Suprapubic skin (tissue), 4 donors: ENCODE results near the gene TEKTIP1. TPM values are rescaled to one million over a fixed set of nuclear protein-coding genes. Genes with fewer than 3 reads are reported as not detected.
A peak's percentile ranks its signal among the peaks of the same experiment; 100 is the strongest.
"Not testable (repeated sequence)": the region's sequence is repeated elsewhere in the genome, so short reads cannot be mapped to it uniquely, and the experiment has no call there.

Experiments
- DNase-seq, 2 donors: peaks; one replicate each; pipeline ENCODE4 v3.0.0-alpha.2; 2019; ENCODE audit warnings: low spot score in 2 of 2
- H3K27ac ChIP-seq: fragments of 200-600 bp; sonication (generic); one replicate; pipeline ENCODE4 v1.5.1; 2019
- H3K27me3 ChIP-seq: fragments of 200-600 bp; sonication (generic); one replicate; pipeline ENCODE4 v1.5.1; 2019
- H3K36me3 ChIP-seq: fragments of 200-600 bp; sonication (generic); one replicate; pipeline ENCODE4 v1.5.1; 2019
- H3K4me1 ChIP-seq: fragments of 200-600 bp; sonication (generic); one replicate; pipeline ENCODE4 v1.5.1; 2019
- H3K4me3 ChIP-seq: fragments of 200-600 bp; sonication (generic); one replicate; pipeline ENCODE4 v1.5.1; 2019; ENCODE audit warnings: mild to moderate bottlenecking
- H3K9me3 ChIP-seq: fragments of 200-600 bp; sonication (generic); one replicate; pipeline ENCODE4 v1.5.1; 2019
- CTCF ChIP-seq, 2 donors: fragments of 200-600 bp in 1 of 2; fragments of 450-650 bp in 1 of 2; sonication (generic) in 1 of 2; IDR thresholded peaks; one replicate each; pipeline ENCODE4 v1.5.1; 2016 to 2019; ENCODE audit warnings: antibody characterized with exemption in 2 of 2, mild to moderate bottlenecking in 1 of 2, moderate library complexity in 1 of 2
- EP300 ChIP-seq: sonication (generic); formaldehyde crosslinking; IDR thresholded peaks from one replicate; pipeline ENCODE4 v1.6.1; 2017; ENCODE audit warnings: antibody characterized with exemption
- POLR2A ChIP-seq, 2 donors: fragments of 450-650 bp; IDR thresholded peaks; one replicate each; pipeline ENCODE4 v1.6.1; 2017; ENCODE audit warnings: antibody characterized with exemption in 2 of 2, mild to moderate bottlenecking in 2 of 2, moderate library complexity in 2 of 2
- POLR2AphosphoS5 ChIP-seq, 3 donors: sonication (generic); formaldehyde crosslinking; IDR thresholded peaks; one replicate each; pipeline ENCODE4 v1.6.1; 2017; ENCODE audit warnings: antibody characterized with exemption in 3 of 3
- WGBS: methylation state at CpG from one replicate; pipeline ENCODE4 v1.1.5; 2018; 5-methylcytosine and 5-hydroxymethylcytosine counted together
- total RNA-seq, 4 donors: library from RNA; depleted of rRNA; stranded (reverse); fragments of >200 nt; gene quantifications; one replicate each; pipeline ENCODE4 v1.1.0, GENCODE V29; 2016

Gene TEKTIP1
- total RNA-seq, 4 donors from 2014 or later: 2.4 to 5.2 TPM; not detected in 2

- TF ChIP-seq EP300 (no peak), POLR2AphosphoS5 (IDR thresholded peaks at IDR 0.05) (no peak), POLR2A (IDR thresholded peaks at IDR 0.05) (no peak), CTCF (IDR thresholded peaks at IDR 0.05) (no peak)
- peaks cover 40% of the 10 kb centered on the region for H3K4me1 ChIP-seq
- H3K36me3 ChIP-seq: no peaks in the 10 kb centered on the region
- H3K4me3 ChIP-seq: peak overlapping the region; percentile 92
- no peaks in the 10 kb centered on the region for H3K9me3 ChIP-seq
- no peak for DNase-seq
- 0% methylated on average over 4 of the region's 60 CpGs for WGBS
- peak overlapping the region; percentile 88 for H3K27ac ChIP-seq
- H3K27me3 ChIP-seq: no peaks in the 10 kb centered on the region
These were observed 18.0 kb downstream of the TEKTIP1 start for GRCh38 chr19:3556978-3557460.

DNA sequence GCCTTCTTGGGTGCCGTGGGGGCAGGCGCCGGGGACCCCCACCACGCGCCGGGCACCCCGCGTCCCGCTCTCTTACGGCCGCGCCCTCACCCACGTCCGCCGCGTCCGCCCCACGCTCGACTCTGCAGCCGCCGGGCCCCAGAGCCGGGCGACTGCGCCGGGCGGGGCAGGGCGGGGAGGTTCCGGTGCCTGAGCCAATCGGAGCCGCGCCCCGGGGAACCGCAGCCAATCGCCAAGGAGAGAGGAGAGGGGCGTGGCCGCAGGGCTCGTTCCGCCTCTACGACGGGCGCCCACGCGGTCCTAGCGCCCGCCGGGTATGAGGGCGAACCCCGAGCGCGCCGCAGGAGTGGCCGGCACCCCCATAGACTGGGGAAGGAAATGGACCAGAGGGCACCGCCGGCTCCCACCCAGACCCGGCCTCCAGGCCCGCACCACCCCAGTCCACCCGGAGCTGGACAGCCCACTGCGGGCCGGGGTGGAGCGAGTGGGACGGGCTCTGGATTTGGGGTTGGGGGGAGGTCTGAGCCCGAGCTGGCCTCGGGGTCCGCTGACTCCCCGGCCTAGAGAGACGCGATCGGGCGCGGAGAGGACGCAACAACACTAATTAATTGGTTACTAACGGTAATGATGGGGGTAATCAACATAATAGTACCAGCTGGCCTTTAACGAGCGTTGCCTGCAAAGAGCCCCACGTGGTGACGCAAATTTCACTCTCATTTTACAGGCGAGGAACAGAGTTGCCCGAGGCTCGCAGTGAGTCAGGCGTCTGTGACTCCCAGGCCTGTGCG, 18.7 kb downstream of the TEKTIP1 start, which contains the start of gene MFSD12:
MFSD12 (minus strand) TSS at position 126 of the 788 bp plus-strand sequence. CDS start 183 bp downstream, outside the sequence.
- peaks cover 40% of the 10 kb centered on the region for H3K4me1 ChIP-seq
- no peaks in the 10 kb centered on the region for H3K27me3 ChIP-seq
- H3K4me3 ChIP-seq: peak within 1 kb of the TSS; percentile 92
- no peaks in the 10 kb centered on the region for H3K36me3 ChIP-seq
- H3K27ac ChIP-seq: peak within 1 kb of the TSS; percentile 88
- under 1% methylated on average over 14 of the region's 81 CpGs for WGBS
- peak; percentile 95 to 98 for DNase-seq
- TF ChIP-seq CTCF (IDR thresholded peaks at IDR 0.05) (no peak), POLR2A (IDR thresholded peaks at IDR 0.05) (peak in 1 of 2 donors; percentile 65), POLR2AphosphoS5 (IDR thresholded peaks at IDR 0.05) (peak in 1 of 3 donors; percentile 10)
- no peaks in the 10 kb centered on the region for H3K9me3 ChIP-seq

DNA sequence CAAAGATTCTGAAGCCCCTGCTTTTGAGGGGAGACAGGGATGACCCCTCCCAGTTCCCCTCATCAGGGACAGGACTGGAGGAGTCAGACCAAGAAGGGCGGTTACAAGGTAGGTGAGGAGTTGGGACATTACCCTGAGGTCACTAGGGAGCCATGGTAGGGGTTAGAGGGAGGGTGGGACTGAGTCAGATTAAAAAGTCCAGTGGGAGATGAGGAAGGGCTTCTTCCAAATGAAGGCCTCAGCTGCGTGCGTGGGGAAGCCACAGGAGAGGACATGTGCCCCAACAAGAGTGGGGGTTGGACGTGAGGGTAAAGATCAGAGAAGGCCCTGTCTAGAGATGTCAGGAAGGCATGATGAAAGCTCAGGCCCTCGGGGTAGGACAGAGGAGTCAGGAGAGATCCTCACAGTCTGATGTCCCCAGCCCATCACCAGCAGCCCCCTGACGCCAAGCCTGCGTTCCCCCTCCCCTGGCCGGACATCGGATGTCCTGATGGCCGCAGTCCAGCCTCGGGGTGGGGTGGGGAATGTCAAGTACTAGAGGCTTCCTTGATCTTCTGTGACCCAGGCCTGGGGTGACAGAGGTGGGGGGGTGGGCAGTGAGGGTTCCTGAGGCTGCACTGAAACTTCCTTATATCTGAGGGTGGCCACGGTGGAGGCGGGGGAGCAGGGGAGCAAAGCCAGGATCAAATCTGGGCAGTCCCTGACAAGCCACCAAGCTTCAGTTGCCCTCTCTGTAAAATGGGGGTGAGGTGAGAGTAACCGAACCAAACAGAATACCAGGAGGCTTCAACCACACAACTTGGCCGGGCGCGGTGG, 24.9 kb downstream of the TEKTIP1 start:
- WGBS: 76% methylated on average over 17 of the region's 17 CpGs
- no peaks in the 10 kb centered on the region for H3K27me3 ChIP-seq
- H3K27ac ChIP-seq: no peak overlapping the region
- DNase-seq: no peak
- no peaks in the 10 kb centered on the region for H3K36me3 ChIP-seq
- H3K4me1 ChIP-seq: no peaks in the 10 kb centered on the region
- TF ChIP-seq POLR2AphosphoS5 (IDR thresholded peaks at IDR 0.05) (no peak), CTCF (IDR thresholded peaks at IDR 0.05) (no peak), EP300 (no peak), POLR2A (IDR thresholded peaks at IDR 0.05) (no peak)
- no peak overlapping the region for H3K4me3 ChIP-seq
- H3K9me3 ChIP-seq: no peaks in the 10 kb centered on the region

DNA sequence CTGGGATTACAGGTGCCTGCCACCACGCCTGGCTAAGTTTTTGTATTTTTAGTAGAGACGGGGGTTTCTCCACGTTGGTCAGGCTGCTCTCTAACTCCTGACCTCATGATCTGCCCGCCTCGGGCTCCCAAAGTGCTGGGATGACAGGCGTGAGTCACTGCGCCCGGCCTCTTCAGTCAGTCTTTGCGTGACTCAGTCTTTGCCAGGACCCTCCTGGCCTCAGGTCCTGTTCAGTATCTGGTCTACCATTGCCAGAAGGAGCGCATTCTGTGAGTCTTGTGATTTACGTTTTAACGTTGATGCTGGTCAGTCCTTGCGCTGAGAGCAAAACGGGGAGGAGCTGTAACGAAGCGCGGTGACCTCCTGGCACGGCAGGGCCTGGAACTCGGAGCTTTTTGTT, 26.2 kb downstream of the TEKTIP1 start:
- H3K27ac ChIP-seq: no peak overlapping the region
- no peak for DNase-seq
- no peaks in the 10 kb centered on the region for H3K4me1 ChIP-seq
- H3K27me3 ChIP-seq: no peaks in the 10 kb centered on the region
- no peak overlapping the region for H3K4me3 ChIP-seq
- H3K36me3 ChIP-seq: no peaks in the 10 kb centered on the region
- no peak for TF ChIP-seq POLR2A (IDR thresholded peaks at IDR 0.05)
- no peaks in the 10 kb centered on the region for H3K9me3 ChIP-seq
- whole genome bisulfite sequencing: 91% methylated on average over 19 of the region's 19 CpGs

- DNase-seq, H3K27me3 ChIP-seq, H3K27ac ChIP-seq, H3K4me3 ChIP-seq, H3K9me3 ChIP-seq, H3K36me3 ChIP-seq: not testable (repeated sequence)
- H3K4me1 ChIP-seq: peaks cover 22% of the 10 kb centered on the region
- 83% methylated on average over 11 of the region's 11 CpGs for WGBS
These were observed 31.1 kb downstream of the TEKTIP1 start for GRCh38 chr19:3570042-3570441.

DNA sequence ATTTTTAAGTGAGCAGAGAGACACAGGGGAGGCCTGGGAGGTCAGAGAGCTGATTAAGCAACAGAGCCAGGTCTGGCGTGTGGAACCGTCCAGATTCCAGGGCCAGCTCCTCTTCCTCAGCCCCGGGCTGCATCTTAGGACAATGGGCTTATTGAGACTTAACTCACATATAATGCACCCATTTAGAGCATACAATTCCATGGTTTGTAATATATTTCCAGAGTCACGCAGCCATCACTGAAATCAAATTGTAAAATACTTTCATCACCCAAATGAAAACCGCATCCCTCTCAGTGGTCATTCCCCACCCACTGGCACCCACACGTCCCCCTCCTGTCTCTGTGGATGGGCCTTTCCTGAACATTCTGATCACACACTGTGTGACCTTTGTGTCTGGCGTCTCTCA, 31.6 kb downstream of the TEKTIP1 start:
- peak overlapping the region; percentile 18 for H3K27ac ChIP-seq
- H3K4me3 ChIP-seq: no peak overlapping the region
- no peak for DNase-seq
- TF ChIP-seq POLR2AphosphoS5 (IDR thresholded peaks at IDR 0.05) (no peak), EP300 (no peak), POLR2A (IDR thresholded peaks at IDR 0.05) (no peak), CTCF (IDR thresholded peaks at IDR 0.05) (no peak)
- peaks cover 27% of the 10 kb centered on the region for H3K4me1 ChIP-seq
- 58% methylated on average over 7 of the region's 7 CpGs for WGBS
- H3K27me3 ChIP-seq: no peaks in the 10 kb centered on the region
- peaks cover 4% of the 10 kb centered on the region for H3K36me3 ChIP-seq
- no peaks in the 10 kb centered on the region for H3K9me3 ChIP-seq
